ENCODE data around the gene ADCY7. TPM values are rescaled to one million over a fixed set of nuclear protein-coding genes. Genes with fewer than 3 reads are reported as not detected.

Gene ADCY7
- polyA plus RNA-seq, 1 experiment = 13.2 TPM

DNA sequence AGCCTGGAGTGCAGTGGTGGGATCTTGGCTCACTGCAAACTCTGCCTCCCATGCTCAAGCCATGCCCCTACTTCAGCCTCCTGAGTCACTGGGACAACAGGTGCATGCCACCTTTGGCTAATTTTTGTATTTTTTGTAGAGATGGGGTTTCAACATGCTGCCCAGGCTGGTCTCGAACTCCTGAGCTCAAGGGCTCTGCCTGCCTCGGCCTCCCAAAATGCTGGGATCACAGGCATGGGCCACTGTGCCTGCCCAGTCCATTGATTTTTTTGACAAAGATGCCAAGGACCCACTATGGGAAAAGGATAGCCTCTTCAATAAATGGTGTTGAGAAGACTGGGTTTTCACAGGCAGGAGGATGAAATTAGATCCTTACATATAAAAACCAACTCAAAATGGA lies 10.8 kb upstream of the ADCY7 start:
- Histone ChIP-seq H3K27me3 (ENCODE audit: control insufficient read depth, insufficient read depth, low read length) (peaks cover 4% of the 10 kb centered on the region; the same call in 1 of the 2 replicates), H3K4me3 (ENCODE audit: low read depth, low read length) (no peak overlapping the region), H3K36me3 (ENCODE audit: control insufficient read depth, insufficient read depth, low read length) (no peaks in the 10 kb centered on the region)
- ChIA-PET POLR2A (no interaction called here), CTCF (interaction anchor here (1.6 kb wide), 1 partner anchor 42 kb away, joined by 4 read pairs; no protein-coding TSS in a partner anchor)
- DNase-seq (ENCODE audit: low read depth) = no peak
- TF ChIP-seq, protein P1, sequence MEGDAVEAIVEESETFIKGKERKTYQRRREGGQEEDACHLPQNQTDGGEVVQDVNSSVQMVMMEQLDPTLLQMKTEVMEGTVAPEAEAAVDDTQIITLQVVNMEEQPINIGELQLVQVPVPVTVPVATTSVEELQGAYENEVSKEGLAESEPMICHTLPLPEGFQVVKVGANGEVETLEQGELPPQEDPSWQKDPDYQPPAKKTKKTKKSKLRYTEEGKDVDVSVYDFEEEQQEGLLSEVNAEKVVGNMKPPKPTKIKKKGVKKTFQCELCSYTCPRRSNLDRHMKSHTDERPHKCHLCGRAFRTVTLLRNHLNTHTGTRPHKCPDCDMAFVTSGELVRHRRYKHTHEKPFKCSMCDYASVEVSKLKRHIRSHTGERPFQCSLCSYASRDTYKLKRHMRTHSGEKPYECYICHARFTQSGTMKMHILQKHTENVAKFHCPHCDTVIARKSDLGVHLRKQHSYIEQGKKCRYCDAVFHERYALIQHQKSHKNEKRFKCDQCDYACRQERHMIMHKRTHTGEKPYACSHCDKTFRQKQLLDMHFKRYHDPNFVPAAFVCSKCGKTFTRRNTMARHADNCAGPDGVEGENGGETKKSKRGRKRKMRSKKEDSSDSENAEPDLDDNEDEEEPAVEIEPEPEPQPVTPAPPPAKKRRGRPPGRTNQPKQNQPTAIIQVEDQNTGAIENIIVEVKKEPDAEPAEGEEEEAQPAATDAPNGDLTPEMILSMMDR (IDR thresholded peaks at IDR 0.05; ENCODE audit: insufficient read depth, low read depth, low read length) = no peak

DNA sequence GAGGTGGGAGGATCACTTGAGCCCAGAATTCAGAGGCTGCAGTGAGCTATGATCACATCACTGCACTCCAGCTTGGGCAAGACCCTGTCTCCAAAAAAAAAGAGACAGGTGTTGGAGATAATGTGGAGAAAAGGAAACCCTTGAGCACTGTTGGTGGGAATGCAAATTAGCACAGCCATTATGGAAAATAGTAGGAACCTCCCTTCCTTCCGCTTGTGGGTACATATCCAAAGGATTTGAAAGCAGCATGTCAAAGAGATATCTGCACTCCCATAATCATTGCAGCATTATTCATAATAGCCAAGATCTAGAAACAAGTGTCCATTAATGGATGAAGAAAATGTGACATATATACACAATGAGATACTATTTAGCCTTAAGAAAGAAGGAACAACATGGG lies 9.7 kb upstream of the ADCY7 start:
- peaks cover 4% of the 10 kb centered on the region; the same call in 1 of the 2 replicates for H3K27me3 ChIP-seq (ENCODE audit: control insufficient read depth, insufficient read depth, low read length)
- ChIA-PET CTCF (interaction anchor here (1.0 kb wide), 1 partner anchor 46 kb away, joined by 3 read pairs; no protein-coding TSS in a partner anchor), POLR2A (no interaction called here)
- H3K4me3 ChIP-seq (ENCODE audit: low read depth, low read length) = no peak overlapping the region
- TF ChIP-seq, protein P1 (IDR thresholded peaks at IDR 0.05; ENCODE audit: insufficient read depth, low read depth, low read length) = no peak
- DNase-seq (ENCODE audit: low read depth) = no peak
- H3K36me3 ChIP-seq (ENCODE audit: control insufficient read depth, insufficient read depth, low read length) = no peaks in the 10 kb centered on the region

DNA sequence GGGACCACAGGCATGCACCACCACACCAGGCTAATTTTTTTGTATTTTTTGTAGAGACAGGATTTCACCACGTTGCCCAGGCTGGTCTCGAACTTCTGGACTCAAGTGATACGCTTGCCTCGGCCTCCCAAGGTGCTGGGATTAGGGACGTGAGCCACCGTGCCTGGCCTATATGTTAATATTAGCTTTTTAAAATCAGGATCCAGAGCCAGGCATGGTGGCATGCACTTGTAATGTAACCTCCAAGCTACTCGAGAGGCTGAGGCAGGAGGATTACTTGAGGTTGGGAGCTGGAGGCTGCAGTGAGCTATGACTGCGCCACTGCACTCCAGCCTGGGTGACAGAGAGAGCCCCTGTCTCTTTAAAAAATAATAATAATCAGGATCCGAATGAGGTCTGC lies 8.5 kb upstream of the ADCY7 start:
- ChIA-PET POLR2A (no interaction called here), CTCF (interaction anchor here (0.9 to 1.0 kb wide), 2 partner anchors 15 to 47 kb away, joined by 3 read pairs; no protein-coding TSS in a partner anchor)
- no peak for DNase-seq (ENCODE audit: low read depth)
- no peak overlapping the region for H3K4me3 ChIP-seq (ENCODE audit: low read depth, low read length)
- TF ChIP-seq, protein P1 (IDR thresholded peaks at IDR 0.05; ENCODE audit: insufficient read depth, low read depth, low read length) = no peak
- H3K27me3 ChIP-seq (ENCODE audit: control insufficient read depth, insufficient read depth, low read length) = peaks cover 5% of the 10 kb centered on the region; the same call in 1 of the 2 replicates
- no peaks in the 10 kb centered on the region for H3K36me3 ChIP-seq (ENCODE audit: control insufficient read depth, insufficient read depth, low read length)

DNA sequence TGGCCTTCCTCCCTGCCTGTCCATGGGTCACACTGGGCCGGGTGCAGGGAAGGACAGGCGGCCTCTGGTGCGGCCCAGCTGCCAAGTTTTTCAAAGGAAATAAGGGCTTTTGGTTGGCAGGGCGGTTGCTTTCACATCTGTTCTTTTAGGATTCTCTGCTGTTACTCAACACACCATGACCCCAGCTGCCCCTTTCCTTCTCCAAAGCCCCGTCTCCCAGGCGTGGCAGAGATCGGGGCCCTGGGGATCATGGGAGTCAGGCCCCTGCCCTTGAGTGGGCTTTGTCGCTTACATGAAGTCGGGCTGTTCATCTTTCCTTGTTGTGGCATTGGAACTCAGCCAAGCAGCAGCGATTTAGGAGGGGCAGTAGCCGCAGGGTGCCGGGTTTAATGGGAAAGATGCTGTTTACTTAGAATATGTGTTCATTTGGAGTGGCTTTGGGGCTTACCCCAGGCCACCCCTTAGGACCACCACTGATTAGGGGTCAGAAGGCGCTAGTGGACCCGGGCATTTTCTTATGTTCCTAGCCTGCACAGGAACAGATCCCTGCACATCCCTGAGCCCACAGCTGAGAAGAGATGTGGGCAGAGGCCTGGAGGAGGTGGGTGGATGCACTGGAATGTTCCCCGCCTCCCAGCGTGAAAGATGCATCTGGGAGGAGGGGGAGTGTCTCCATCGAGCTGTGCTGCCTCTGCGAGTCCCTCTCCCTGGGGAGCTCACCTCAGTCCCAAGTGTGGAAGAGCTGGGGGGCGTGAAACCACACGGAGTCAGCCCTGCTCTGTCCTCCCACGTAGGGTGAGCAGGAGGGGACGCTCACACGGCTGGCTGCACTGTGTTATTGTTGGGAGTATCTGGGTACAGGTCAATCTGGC lies 6.8 kb upstream of the ADCY7 start:
- DNase-seq (ENCODE audit: low read depth) = no peak
- no peaks in the 10 kb centered on the region for H3K36me3 ChIP-seq (ENCODE audit: control insufficient read depth, insufficient read depth, low read length)
- H3K27me3 ChIP-seq (ENCODE audit: control insufficient read depth, insufficient read depth, low read length) = peaks cover 3% of the 10 kb centered on the region; the same call in 1 of the 2 replicates
- TF ChIP-seq, protein P1 (IDR thresholded peaks at IDR 0.05; ENCODE audit: insufficient read depth, low read depth, low read length) = no peak
- POLR2A ChIA-PET = no interaction called here
- CTCF ChIA-PET = interaction anchor here (0.6 to 1.6 kb wide), 4 partner anchors 9 to 67 kb away, joined by 3 to 6 read pairs (median 3); no protein-coding TSS in a partner anchor
- H3K4me3 ChIP-seq (ENCODE audit: low read depth, low read length) = no peak overlapping the region

Measured in BJ (cell line).